Cardiac muscle cell (in vitro differentiated cells and primary cell): ENCODE data around the gene CRLF3. TPM values are rescaled to one million over a fixed set of nuclear protein-coding genes. Genes with fewer than 3 reads are reported as not detected.
"Not testable (repeated sequence)": the region's sequence is repeated elsewhere in the genome, so short reads cannot be mapped to it uniquely, and the experiment has no call there.

ENCODE experiments used
- DNase-seq, 2 donors: peaks; one replicate each; pipeline versions ENCODE4 v3.0.0 to v3.0.0-alpha.2; 2010 to 2017; ENCODE audit warnings: low read depth in 1 of 2, low spot score in 1 of 2
- H3K27ac ChIP-seq: fragments of 200-600 bp; sonication (generic); 2 replicates; pipeline ENCODE4 v1.5.1; 2016
- H3K27me3 ChIP-seq: fragments of 200-600 bp; sonication (generic); 2 replicates; pipeline ENCODE4 v1.6.0; 2016; ENCODE audit warnings: control low read depth
- H3K36me3 ChIP-seq: fragments of 200-600 bp; sonication (generic); 2 replicates; pipeline ENCODE4 v1.5.1; 2016; ENCODE audit warnings: control low read depth
- H3K4me1 ChIP-seq: fragments of 200-600 bp; sonication (generic); 2 replicates; pipeline ENCODE4 v1.8.1; 2017; ENCODE audit warnings: low read depth, mild to moderate bottlenecking, mixed run types
- H3K4me3 ChIP-seq: fragments of 200-600 bp; sonication (generic); 2 replicates; pipeline ENCODE4 v1.5.1; 2016; ENCODE audit warnings: mild to moderate bottlenecking
- H3K9me3 ChIP-seq: fragments of 200-600 bp; sonication (generic); 2 replicates; pipeline ENCODE4 v1.5.1; 2017; ENCODE audit warnings: low read depth, mild to moderate bottlenecking, control low read depth
- polyA plus RNA-seq: library from polyadenylated mRNA; unstranded; fragments of >200 nt; fragmentation: Nextera tagmentation; extraction: Ambion mirVana; gene quantifications from 2 replicates; pipeline ENCODE4 v1.2.1, GENCODE V29; 2016
- total RNA-seq: library from RNA; depleted of rRNA; stranded (reverse); fragments of >200 nt; gene quantifications from 2 replicates; pipeline ENCODE4 v1.2.3, GENCODE V29; 2016
- TF ChIP-seq, protein P1 (sequence below): IDR thresholded peaks from 2 replicates; pipeline ENCODE4 v1.5.1; 2012; ENCODE audit warnings: low read depth, mild to moderate bottlenecking, low read length

Gene CRLF3
- total and polyA plus RNA-seq, 2 experiments from 2014 or later, result 11.9 to 19.9 TPM

DNA sequence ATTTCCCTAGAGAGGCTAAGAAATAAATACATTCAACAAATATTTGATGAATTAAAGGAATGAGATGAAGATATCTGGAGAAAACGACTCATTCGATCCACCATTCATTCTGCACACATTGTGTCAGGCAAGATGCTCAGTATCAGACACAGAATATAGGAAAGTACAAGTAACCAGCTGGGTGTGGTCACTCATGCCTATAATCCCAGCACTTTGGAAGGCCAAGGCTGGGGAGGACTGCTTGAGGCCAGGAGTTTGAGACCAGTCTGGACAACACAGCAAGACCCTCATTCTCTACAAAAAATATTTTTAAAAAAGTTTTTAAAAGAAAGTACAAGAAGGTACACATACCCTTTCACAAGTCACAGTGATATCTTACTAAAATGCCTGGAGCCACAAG lies 42.3 kb downstream of the CRLF3 start:
- DNase-seq, result no peak
- Histone ChIP-seq H3K27ac (no peak overlapping the region), H3K4me3 (no peak overlapping the region), H3K36me3 (peaks cover 34% of the 10 kb centered on the region), H3K9me3 (no peaks in the 10 kb centered on the region), H3K4me1 (no peaks in the 10 kb centered on the region), H3K27me3 (no peaks in the 10 kb centered on the region)
- TF ChIP-seq, protein P1, sequence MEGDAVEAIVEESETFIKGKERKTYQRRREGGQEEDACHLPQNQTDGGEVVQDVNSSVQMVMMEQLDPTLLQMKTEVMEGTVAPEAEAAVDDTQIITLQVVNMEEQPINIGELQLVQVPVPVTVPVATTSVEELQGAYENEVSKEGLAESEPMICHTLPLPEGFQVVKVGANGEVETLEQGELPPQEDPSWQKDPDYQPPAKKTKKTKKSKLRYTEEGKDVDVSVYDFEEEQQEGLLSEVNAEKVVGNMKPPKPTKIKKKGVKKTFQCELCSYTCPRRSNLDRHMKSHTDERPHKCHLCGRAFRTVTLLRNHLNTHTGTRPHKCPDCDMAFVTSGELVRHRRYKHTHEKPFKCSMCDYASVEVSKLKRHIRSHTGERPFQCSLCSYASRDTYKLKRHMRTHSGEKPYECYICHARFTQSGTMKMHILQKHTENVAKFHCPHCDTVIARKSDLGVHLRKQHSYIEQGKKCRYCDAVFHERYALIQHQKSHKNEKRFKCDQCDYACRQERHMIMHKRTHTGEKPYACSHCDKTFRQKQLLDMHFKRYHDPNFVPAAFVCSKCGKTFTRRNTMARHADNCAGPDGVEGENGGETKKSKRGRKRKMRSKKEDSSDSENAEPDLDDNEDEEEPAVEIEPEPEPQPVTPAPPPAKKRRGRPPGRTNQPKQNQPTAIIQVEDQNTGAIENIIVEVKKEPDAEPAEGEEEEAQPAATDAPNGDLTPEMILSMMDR, result no peak

- H3K27ac ChIP-seq, result peak overlapping the region; percentile 0
- H3K27me3 ChIP-seq, result no peaks in the 10 kb centered on the region
- no peak overlapping the region for H3K4me3 ChIP-seq
- H3K36me3 ChIP-seq, result peaks cover 23% of the 10 kb centered on the region
- TF ChIP-seq, protein P1, result no peak
- no peak for DNase-seq
- no peaks in the 10 kb centered on the region for H3K4me1 ChIP-seq
- no peaks in the 10 kb centered on the region for H3K9me3 ChIP-seq
Observed at GRCh38 chr17:30780343-30780742, 44.1 kb downstream of the CRLF3 start.

- not testable (repeated sequence) for H3K4me3 ChIP-seq, H3K4me1 ChIP-seq, H3K9me3 ChIP-seq, DNase-seq, H3K27ac ChIP-seq, H3K27me3 ChIP-seq
- H3K36me3 ChIP-seq, result peaks cover 38% of the 10 kb centered on the region
Observed at GRCh38 chr17:30768771-30769170, 55.7 kb downstream of the CRLF3 start.

DNA sequence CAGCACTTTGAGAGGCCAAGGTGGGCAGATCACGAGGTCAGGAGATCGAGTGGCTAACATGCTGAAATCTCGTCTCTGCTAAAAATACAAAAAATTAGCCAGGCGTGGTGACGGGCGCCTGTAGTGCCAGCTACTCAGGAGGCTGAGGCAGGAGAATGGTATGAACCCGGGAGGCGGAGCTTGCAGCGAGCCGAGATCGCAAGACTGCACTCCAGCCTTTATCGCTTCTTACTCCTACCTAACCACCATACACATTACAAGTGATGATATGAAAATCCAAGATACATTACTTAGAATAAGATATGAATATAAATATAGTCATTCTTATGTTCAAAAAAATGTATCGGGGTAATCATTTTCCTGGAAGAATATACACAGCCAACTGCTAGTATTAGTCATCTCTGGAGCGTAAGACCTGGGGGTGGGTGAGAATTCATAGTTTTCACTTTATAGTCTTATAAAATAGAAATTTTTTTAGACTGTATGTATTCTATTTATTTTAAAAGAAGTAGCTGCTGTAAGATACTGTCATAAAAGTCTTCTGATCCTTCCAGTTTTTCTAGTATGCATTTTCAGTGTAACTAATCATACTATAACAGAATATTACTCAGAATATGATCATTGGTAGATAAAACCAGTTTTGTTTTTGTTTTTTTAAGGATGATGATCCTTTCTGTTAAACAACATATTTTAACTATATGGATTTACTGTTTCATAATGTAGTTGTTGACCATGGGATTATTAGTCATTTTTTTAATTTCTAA lies 56.7 kb downstream of the CRLF3 start:
- H3K27ac ChIP-seq, H3K27me3 ChIP-seq, H3K9me3 ChIP-seq, H3K4me1 ChIP-seq, H3K4me3 ChIP-seq: not testable (repeated sequence)
- peak in 1 of 2 donors; percentile 6 for DNase-seq
- peaks cover 37% of the 10 kb centered on the region for H3K36me3 ChIP-seq

DNA sequence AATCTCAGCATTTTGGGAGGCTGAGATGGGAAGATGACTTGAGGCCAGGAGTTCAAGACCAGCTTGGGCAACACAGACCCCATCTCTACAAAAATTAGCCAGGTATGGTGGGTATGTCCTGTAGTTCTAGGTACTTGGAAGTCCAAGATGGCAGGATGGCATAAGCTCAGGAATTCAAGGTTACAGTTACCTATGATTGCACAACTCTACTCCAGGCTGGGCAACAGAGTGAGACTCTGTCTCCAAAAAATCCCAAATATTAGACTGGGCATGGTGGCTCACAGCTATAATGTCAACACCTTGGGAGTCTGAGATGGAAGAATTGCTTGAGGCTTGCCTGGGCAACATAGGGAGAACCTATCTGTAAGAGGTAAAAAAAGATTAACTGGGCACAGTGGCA lies 63.4 kb downstream of the CRLF3 start:
- Histone ChIP-seq H3K4me1 (no peaks in the 10 kb centered on the region), H3K27ac (no peak overlapping the region), H3K4me3 (no peak overlapping the region), H3K36me3 (no peaks in the 10 kb centered on the region), H3K27me3 (no peaks in the 10 kb centered on the region), H3K9me3 (no peaks in the 10 kb centered on the region)
- TF ChIP-seq, protein P1, result no peak
- DNase-seq, result no peak

- not testable (repeated sequence) for H3K4me1 ChIP-seq, H3K4me3 ChIP-seq, DNase-seq, H3K9me3 ChIP-seq, H3K27me3 ChIP-seq, H3K27ac ChIP-seq
- peaks cover 13% of the 10 kb centered on the region for H3K36me3 ChIP-seq
Observed at GRCh38 chr17:30753291-30753690, 71.2 kb downstream of the CRLF3 start.

GRCh38 chr17:30750982-30751381 lies 73.5 kb downstream of the CRLF3 start:
- not testable (repeated sequence) for H3K27me3 ChIP-seq, H3K4me1 ChIP-seq, H3K27ac ChIP-seq, DNase-seq, H3K4me3 ChIP-seq, H3K9me3 ChIP-seq
- peaks cover 15% of the 10 kb centered on the region for H3K36me3 ChIP-seq

DNA sequence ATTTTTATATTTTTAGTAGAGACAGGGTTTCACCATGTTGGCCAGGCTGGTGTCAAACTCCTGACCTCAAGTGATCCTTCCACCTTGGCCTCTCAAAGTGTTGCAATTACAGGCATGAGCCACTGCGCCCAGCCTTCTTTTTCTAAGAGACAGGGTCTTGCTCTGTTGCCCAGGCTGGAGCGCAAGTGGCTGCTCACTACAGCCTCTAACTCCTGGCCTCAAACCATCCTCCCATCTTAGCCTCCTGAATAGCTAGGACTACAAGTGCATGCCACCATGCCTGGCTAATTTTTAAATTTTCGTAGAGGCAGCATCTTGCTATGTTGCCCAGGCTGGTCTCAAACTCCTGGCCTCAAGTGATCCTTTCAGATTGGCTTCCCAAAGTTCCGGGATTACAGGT lies 76.9 kb downstream of the CRLF3 start:
- peaks cover 27% of the 10 kb centered on the region for H3K36me3 ChIP-seq
- H3K27ac ChIP-seq, H3K4me3 ChIP-seq, H3K9me3 ChIP-seq, H3K27me3 ChIP-seq, DNase-seq, H3K4me1 ChIP-seq: not testable (repeated sequence)

DNA sequence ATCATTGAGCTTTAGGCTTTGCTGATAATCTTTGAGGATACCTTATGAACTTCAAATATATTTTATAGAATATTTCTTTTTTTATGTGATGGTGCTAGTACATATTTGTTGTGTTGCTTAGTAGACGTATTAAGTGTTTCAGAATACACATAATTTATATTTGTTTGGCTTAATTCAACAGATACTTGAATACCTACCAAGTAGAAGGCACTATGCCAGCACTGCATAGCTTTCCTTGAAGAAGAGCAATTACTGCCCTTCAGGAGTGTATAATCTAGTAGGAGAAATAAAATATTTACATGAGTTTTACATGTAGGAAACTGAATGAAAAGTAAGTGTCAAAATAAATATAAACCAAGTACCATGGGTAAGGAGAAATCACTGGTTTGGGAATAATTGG lies 81.8 kb downstream of the CRLF3 start:
- not testable (repeated sequence) for H3K4me1 ChIP-seq, H3K27ac ChIP-seq, H3K9me3 ChIP-seq, H3K27me3 ChIP-seq, DNase-seq, H3K4me3 ChIP-seq
- H3K36me3 ChIP-seq, result peaks cover 15% of the 10 kb centered on the region

DNA sequence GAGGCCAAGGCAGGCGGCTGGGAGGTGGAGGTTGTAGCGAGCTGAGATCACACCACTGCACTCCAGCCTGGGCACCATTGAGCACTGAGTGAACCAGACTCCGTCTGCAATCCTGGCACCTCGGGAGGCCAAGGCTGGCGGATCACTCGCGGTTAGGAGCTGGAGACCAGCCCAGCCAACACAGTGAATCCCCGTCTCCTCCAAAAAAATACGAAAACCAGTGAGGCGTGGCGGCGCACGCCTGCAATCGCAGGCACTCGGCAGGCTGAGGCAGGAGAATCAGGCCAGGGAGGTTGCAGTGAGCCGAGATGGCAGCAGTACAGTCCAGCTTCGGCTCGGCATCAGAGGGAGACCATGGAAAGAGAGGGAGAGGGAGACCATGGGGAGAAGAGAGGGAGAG lies 88.1 kb downstream of the CRLF3 start:
- H3K4me1 ChIP-seq, result peaks cover 14% of the 10 kb centered on the region
- not testable (repeated sequence) for H3K27me3 ChIP-seq, H3K9me3 ChIP-seq, H3K27ac ChIP-seq, DNase-seq, H3K36me3 ChIP-seq, H3K4me3 ChIP-seq

GRCh38 chr17:30735644-30736043 lies 88.8 kb downstream of the CRLF3 start:
- not testable (repeated sequence) for H3K9me3 ChIP-seq, H3K27ac ChIP-seq, H3K36me3 ChIP-seq, DNase-seq, H3K27me3 ChIP-seq, H3K4me3 ChIP-seq
- H3K4me1 ChIP-seq, result peaks cover 14% of the 10 kb centered on the region
